ENCODE results near the gene AURKAIP1.

GRCh38 chr1:1419363-1419812, 44.4 kb upstream of the AURKAIP1 start:
- TF ChIP-seq TAF1 (IDR thresholded peaks at IDR 0.05; ENCODE audit: low read depth, low read length), result no peak
- no peak for TF ChIP-seq POLR2AphosphoS5 (IDR thresholded peaks at IDR 0.05; ENCODE audit: low read depth, low read length)
- no peak for TF ChIP-seq POLR2A (IDR thresholded peaks at IDR 0.05; ENCODE audit: low read depth, low read length)
- no peak for TF ChIP-seq SPI1 (IDR thresholded peaks at IDR 0.05; ENCODE audit: low read depth, low read length)
